ENCODE results near the gene RPS6KA2.

Gene RPS6KA2

GRCh38 chr6:166501246-166501645 is 125.8 kb downstream of the RPS6KA2 start:
- no peak for DNase-seq (ENCODE audit: low read depth in 2 of 2)

DNA sequence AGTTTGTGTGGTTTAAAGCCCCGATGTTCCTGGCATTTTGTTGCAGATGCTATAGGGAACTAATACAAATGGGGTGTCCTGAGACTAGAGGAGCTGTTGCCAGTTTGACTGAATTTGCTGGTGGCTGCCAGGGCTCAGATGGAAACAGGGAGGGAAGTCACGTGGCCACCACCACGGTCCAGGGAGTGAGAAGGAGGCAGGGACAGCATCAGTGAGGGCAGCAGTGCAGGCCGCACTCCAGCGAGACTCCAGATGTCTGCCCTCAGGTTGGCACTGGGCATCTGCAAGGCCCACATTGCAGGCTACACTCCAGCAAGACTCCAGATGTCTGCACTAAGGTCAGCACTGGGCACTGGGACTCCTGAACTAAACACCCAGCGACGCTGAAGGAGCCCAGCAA is 126.8 kb downstream of the RPS6KA2 start:
- DNase-seq (ENCODE audit: low read depth in 2 of 2): no peak

DNA sequence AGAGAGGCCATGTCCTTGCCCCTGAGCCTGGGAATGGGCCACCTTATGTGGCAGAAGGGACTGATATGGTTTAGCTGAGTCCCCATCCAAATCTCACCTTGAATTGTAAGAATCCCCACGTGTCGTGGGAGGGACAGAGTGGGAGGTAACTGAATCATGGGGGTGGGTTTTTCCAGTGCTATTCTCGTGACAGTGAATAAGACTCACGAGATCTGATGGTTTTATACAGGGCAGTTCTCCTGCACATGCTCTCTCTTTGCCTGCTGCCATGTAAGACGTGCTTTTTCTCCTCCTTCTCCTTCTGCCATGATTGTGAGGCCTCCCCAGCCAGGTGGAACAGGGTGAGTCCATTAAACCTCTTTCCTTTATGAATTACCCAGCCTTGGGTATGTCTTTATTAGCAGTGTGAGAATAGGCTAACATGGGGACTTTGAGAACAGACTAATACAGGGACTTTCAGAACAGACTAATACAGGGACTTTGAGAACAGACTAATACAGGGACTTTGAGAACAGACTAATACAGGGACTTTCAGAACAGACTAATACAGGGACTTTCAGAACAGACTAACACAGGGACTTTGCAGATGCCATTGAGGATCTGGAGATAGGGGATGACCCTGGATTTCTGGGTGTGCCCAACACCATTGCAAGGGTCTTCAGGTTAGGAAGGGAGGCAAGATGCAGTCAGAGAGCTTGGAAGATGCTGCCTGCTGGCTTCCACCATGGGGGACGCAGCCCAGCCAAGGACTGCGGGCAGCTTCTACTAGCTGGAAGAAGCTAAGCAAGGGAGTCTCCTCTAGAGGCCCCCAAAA is 127.5 kb downstream of the RPS6KA2 start:
- DNase-seq (ENCODE audit: low read depth in 2 of 2): no peak

GRCh38 chr6:166498661-166499349 is 128.2 kb downstream of the RPS6KA2 start:
- no peak for DNase-seq (ENCODE audit: low read depth in 2 of 2)

- DNase-seq (ENCODE audit: low read depth in 2 of 2): no peak
Observed at GRCh38 chr6:166498228-166498627, 128.8 kb downstream of the RPS6KA2 start.

GRCh38 chr6:166497087-166497899 is 129.8 kb downstream of the RPS6KA2 start:
- DNase-seq (ENCODE audit: low read depth in 2 of 2): no peak

DNA sequence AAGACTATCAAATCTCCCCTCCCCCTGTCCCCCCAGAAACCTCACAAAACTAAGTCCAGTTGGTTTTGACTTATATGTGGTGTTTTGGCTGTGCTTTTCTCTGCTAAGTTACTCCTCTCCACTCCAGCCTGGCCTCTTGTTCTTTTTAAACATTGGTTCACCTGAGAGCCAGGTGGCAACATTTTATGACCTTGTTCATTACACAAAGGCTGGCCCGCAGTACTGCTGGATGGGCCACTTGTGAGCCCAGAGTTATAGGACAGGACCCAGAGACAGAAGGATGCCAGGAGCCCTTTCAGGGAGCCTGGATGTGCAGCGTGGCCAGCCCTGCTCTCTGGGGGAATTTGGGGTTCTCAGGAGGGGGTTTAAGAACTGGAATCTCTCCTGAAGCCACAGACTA is 130.6 kb downstream of the RPS6KA2 start:
- DNase-seq (ENCODE audit: low read depth in 2 of 2): no peak

- no peak for DNase-seq (ENCODE audit: low read depth in 2 of 2)
Observed at GRCh38 chr6:166495487-166496314, 131.3 kb downstream of the RPS6KA2 start.

DNA sequence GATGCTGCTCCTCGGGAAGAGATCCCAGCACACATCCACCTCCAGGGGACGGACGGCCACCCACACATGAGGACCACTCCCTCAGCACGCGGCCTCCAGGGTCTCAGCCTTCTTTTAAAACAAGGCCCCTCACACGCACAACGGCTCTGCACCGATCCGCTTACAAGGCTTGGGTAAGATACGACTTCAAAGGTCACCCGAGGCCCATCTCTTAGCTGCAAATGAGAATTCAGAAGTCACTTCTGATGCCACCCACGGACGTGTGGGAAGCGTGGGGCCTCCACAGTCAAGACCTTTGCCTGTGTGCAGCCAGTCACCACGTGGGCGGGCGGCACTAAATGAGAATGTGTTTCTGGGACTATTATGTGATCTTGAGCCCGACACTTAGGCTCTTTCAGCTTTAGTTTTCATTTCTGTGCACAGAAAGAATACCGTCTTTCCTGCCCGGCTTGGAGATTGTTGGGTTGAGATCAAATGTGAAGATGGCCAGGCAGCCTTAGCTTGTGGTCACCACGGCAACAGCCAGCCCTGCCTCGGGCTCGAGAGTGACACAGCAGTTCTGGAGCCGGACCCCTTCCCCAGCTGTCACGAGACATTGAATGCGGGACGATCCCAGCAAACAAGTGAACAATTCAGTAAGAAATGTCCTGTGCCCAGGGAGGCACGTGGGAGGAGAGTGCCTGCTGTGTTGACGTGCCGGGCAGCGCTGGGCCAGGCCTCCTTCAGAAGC is 132.1 kb downstream of the RPS6KA2 start:
- DNase-seq (ENCODE audit: low read depth in 2 of 2): peak; percentile 11 to 48

DNA sequence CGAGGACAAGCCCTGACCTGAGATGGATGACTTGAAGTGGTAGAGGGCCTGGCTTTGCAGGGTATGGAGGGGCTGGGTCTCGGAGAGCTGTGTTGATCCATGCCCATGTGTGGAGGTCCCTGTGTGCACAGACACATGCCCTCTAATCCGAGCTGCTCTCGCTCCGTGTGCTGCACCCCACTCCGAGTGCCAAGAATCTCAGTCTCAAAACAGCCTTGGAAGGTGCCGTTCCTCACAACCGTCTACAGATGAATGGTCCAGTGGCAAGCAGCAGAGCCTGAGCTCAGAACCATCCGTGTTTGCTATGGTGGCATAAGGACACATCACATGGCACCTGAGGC is 133.0 kb downstream of the RPS6KA2 start:
- no peak for DNase-seq (ENCODE audit: low read depth in 2 of 2)

GRCh38 chr6:166493427-166494100 is 133.5 kb downstream of the RPS6KA2 start:
- DNase-seq (ENCODE audit: low read depth in 2 of 2): no peak

DNA sequence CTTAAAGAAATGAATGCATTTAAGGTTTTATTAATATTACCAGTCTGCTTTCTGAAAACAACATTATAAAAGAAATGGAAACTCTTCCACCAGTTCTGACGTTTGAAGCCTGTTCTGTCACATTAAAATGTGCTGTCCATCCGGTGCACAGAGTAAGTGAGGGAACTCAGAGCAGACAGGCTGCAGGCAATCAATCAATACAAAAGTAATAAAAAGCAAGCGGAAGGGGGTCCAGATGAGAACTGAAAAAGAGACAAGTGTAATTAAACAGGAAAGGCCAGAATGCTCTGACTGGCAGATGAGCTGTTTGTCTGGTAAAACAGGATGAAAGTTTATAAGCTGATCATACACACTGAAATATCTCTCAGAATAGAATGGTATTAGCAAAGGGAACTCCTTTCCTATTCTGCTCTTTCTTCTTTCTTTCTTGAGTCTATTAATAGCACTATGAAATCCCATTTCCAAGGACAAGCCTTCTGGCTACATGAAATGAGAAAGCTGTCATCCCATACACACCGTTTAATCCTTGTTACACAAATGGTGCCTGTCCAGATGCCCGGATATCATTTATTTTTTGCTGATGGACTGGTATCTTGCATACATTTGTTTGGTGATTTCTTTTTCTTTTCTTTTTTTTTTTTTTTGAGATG is 134.8 kb downstream of the RPS6KA2 start:
- DNase-seq (ENCODE audit: low read depth in 2 of 2): no peak

DNA sequence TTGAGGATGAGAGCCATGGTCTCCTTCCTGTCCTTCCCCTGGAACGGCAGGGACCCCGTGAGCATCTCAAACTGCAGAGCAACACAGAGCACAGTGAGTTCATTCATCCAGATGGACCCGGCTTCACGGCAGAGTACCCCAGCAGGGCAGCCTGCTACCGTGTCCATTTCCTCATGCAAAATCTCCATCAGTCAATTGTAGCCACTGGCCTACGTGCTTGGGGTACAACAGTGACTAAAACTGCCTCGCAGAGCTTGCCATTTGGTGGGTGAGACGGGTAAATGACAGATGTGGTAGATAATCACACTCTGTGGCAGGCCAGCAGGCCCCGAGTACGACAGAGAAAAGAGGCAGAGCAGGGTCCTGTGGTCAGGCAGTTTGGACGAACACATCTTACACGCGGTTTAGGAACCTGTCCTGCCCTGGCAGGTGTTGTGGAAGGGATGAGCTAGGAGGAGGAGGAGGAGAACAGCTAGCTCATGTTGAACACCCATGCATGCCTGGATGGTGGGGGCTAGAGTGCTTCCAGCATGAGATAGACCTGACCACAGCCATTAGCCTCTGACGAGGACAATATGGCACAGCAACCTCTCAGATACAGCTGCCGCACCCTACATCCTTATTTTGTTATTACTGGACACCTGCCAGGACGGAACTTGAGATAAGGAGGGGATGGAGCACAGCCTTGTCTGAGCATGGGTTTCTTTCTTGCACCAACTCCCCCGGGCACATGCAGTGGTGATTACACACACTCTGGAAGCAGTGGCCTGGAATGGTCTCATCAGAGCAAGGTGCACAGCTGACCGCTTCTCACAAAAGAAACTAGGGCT is 136.2 kb downstream of the RPS6KA2 start:
- DNase-seq (ENCODE audit: low read depth in 2 of 2): no peak

DNA sequence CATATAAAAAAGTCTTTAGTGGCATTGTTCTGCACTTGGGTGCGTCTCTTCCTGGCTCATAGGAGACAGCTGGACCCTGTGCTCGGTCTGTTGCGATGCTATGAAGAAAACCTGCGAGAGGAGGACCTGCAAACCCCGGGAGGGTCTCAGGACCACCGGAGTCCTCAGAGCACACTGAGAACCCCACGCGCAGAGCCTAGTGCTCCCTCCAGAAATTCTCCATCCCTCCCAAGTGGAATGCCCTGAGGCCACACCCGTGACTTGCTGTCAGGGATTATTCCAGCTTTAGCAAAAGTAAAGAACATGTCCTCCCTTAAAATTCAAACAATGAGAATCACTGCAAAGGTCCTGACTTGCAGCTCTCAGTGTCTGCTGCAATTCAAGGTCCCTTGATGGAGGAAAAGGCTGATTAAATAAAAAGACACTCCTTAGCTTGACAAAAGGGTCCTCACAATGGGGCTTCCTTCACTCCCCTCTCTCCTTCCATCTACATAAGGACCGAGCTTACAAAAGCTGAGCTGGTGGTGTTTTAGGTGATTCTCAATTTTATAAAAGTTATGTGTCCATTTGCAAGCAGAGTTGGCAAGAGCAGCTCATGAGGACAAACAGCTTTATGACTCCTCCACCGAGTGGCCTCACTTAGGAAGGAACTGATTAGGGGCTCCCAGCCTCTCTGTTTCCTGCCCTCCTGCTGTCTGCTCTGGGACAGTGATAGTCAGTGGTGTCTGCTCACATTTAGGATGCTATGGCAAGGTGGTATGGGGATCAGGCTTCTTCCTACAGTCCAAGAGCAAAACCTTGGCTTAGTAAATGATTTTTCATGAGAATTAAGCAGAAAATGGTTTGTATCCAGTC is 137.5 kb downstream of the RPS6KA2 start:
- DNase-seq (ENCODE audit: low read depth in 2 of 2): no peak

- DNase-seq (ENCODE audit: low read depth in 2 of 2): no peak
Observed at GRCh38 chr6:166488701-166489100, 138.3 kb downstream of the RPS6KA2 start.

DNA sequence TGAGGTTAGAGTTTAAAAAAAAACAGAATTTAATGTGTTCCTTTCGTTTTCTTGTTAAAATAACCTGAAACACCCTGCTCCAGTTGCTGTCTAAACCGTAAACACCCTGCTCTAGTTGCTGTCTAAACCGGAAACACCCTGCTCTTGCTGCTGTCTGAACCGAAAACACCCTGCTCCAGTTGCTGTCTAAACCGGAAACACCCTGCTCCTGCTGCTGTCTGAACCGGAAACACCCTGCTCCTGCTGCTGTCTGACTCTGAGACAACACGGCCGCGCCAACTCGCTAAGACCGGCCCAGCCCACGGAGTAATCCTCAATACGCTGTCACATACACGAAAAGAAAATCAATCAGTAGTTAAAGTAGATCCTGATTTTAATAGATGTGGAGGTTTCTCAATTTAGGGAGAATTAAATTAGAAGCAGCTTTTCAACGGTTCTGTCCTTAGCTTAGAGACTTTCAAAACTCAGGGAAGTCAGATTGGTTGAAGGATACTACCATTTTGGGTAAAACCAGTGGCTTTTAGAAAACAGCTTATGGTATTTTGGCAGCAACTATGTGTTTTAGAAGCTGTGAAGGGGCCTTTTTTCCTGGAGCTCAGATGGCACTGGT is 138.9 kb downstream of the RPS6KA2 start:
- DNase-seq (ENCODE audit: low read depth in 2 of 2): peak; percentile 63 to 70

DNA sequence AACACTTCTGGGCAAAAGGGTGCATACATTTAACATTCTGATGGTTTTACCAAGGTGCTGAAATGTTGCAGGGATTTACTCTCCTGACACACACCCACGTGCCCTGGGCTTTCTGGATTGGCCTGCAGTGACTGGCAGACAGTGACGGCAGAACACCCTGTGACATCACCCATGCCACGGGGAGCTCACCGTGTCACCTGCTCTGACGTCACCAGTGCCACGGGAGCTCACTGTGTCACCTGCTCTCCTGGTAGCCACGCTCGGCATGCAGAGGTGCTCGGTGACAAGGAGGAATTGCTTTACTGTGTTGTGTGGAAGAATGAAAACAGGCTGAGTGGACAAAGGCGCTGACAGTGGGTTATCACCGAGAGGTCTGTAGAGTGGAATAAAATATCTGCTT is 139.9 kb downstream of the RPS6KA2 start:
- DNase-seq (ENCODE audit: low read depth in 2 of 2): no peak

GRCh38 chr6:166486536-166486880 is 140.5 kb downstream of the RPS6KA2 start:
- no peak for DNase-seq (ENCODE audit: low read depth in 2 of 2)

Measured in stimulated activated CD8-positive, alpha-beta memory T cell treated with anti-CD3 and anti-CD28 coated beads, Interleukin-7, amount 100 ng/mL, for 4 hours (primary cell).